ENCODE data around the gene CHAC1. TPM values are rescaled to one million over a fixed set of nuclear protein-coding genes. Genes with fewer than 3 reads are reported as not detected.

Gene CHAC1
- total RNA-seq, 1 experiment from 2014 or later, result 48.7 TPM

GRCh38 chr15:40955930-40956540 is 2.8 kb downstream of the CHAC1 start:
- Mint-ChIP-seq H3K27me3 (ENCODE audit: low read depth) (no peaks in the 10 kb centered on the region; the same call in 1 of the 2 replicates), H3K9me3 (no peaks in the 10 kb centered on the region; a peak in 1 of 5 replicates), H3K4me3 (peak overlapping the region; percentile 43 to 52; a peak in 3 of 5 replicates), H3K27ac (peak overlapping the region; percentile 68 to 79 (median 77); a peak in 4 of 7 replicates), H3K36me3 (ENCODE audit: insufficient read depth in 1 of 3, low read depth in 3 of 3) (peaks cover 18 to 35% (median 29%) of the 10 kb centered on the region in 3 experiments), H3K4me1 (peaks cover 52 to 64% of the 10 kb centered on the region in 2 experiments)
- no peak overlapping the region for H3K4me2 ChIP-seq (ENCODE audit: insufficient read depth, insufficient read length, low read length)
- H4K20me1 ChIP-seq (ENCODE audit: control insufficient read depth, insufficient read depth, insufficient read length), result no peaks in the 10 kb centered on the region
- H3T11ph ChIP-seq (ENCODE audit: low read length), result no peak overlapping the region
- no peak overlapping the region for H2BK12ac ChIP-seq (ENCODE audit: insufficient read length, low read depth, low read length)
- no peaks in the 10 kb centered on the region; the same call in 1 of the 2 replicates for H3K79me2 ChIP-seq (ENCODE audit: insufficient read depth, low read length)
- peaks cover 3% of the 10 kb centered on the region; the same call in 1 of the 2 replicates for H3K4me1 ChIP-seq (ENCODE audit: insufficient read depth, low read length)
- H2AK5ac ChIP-seq (ENCODE audit: insufficient read length, low read length), result no peak overlapping the region
- no CpG with 5 or more reads among the region's 3 CpGs for WGBS (ENCODE audit: extremely low coverage, insufficient read length, low lambda C conversion rate)
- no peak overlapping the region for H2AFZ ChIP-seq (ENCODE audit: low read length)
- peaks cover 18% of the 10 kb centered on the region for H3K23me2 ChIP-seq (ENCODE audit: insufficient read length, low read depth, low read length, poor library complexity, severe bottlenecking)
- no peaks in the 10 kb centered on the region for H3K79me1 ChIP-seq (ENCODE audit: insufficient read depth, low read depth, low read length, poor library complexity, severe bottlenecking)
- H4K91ac ChIP-seq (ENCODE audit: insufficient read length, low read depth, low read length), result no peak overlapping the region
- H3K27ac ChIP-seq (ENCODE audit: insufficient read length, low read depth, low read length), result no peak overlapping the region
- H3K9me3 ChIP-seq (ENCODE audit: control insufficient read depth, low read depth, low read length), result no peaks in the 10 kb centered on the region
- no peak overlapping the region for H2BK15ac ChIP-seq (ENCODE audit: low read depth, low read length)
- H3K56ac ChIP-seq (ENCODE audit: insufficient read length, low read depth, low read length), result no peak overlapping the region
- H3K18ac ChIP-seq (ENCODE audit: insufficient read length, low read depth, low read length), result no peak overlapping the region
- TF ChIP-seq, protein P1, sequence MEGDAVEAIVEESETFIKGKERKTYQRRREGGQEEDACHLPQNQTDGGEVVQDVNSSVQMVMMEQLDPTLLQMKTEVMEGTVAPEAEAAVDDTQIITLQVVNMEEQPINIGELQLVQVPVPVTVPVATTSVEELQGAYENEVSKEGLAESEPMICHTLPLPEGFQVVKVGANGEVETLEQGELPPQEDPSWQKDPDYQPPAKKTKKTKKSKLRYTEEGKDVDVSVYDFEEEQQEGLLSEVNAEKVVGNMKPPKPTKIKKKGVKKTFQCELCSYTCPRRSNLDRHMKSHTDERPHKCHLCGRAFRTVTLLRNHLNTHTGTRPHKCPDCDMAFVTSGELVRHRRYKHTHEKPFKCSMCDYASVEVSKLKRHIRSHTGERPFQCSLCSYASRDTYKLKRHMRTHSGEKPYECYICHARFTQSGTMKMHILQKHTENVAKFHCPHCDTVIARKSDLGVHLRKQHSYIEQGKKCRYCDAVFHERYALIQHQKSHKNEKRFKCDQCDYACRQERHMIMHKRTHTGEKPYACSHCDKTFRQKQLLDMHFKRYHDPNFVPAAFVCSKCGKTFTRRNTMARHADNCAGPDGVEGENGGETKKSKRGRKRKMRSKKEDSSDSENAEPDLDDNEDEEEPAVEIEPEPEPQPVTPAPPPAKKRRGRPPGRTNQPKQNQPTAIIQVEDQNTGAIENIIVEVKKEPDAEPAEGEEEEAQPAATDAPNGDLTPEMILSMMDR (conservative IDR thresholded peaks at IDR 0.05), result no peak
- no peaks in the 10 kb centered on the region for H3K27me3 ChIP-seq (ENCODE audit: insufficient read depth, low read length)
- no peak overlapping the region for H3K9ac ChIP-seq (ENCODE audit: extremely low read depth, insufficient read length, low read length)
- H2BK20ac ChIP-seq (ENCODE audit: low read depth, low read length, poor library complexity, severe bottlenecking), result no peak overlapping the region
- H4K5ac ChIP-seq (ENCODE audit: insufficient read length, low read depth, low read length), result no peak overlapping the region
- H3K14ac ChIP-seq (ENCODE audit: insufficient read depth, low read length), result no peak overlapping the region
- DNase-seq, result no peak
- H2BK5ac ChIP-seq (ENCODE audit: insufficient read length, low read length), result no peak overlapping the region
- no peak overlapping the region for H4K8ac ChIP-seq (replicated peaks; ENCODE audit: insufficient read length, low read depth, low read length)
- no peak overlapping the region for H3K23ac ChIP-seq (ENCODE audit: insufficient read length, low read depth, low read length)
- H3K4ac ChIP-seq (ENCODE audit: low read depth, low read length), result no peak overlapping the region
- no peak overlapping the region for H2BK120ac ChIP-seq (ENCODE audit: low read depth, low read length, poor library complexity, severe bottlenecking)

Measured in H9 (cell line).